Colon (tissue), 2 donors: ENCODE data around the gene SSRP1.
"Not testable (repeated sequence)": the region's sequence is repeated elsewhere in the genome, so short reads cannot be mapped to it uniquely, and the experiment has no call there.

Experiments used
- FAIRE-seq: peaks from 2 replicates; lab custom pipeline; 2012; peaks lifted over from hg19 to GRCh38; lab: Jason Lieb, UNC
- donor health status: control.
- donor health status: control.

The SSRP1 gene

DNA sequence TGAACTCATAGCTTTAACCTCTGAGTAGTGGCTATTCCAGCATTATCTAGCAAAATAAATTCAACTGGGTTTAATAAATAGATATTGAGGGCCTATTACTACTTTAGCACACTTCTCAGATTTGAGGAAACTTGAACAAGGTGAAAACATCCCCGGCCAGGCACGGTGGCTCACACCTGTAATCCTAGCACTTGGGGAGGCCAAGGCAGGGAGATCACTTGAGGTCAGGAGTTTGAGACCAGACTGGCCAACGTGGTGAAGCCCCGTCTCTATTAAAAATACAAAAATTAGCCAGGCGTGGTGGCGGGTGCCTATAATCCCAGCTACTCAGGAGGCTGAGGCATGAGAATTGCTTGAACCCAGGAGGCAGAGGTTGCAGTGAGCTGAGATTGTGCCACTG is 1.2 kb upstream of the SSRP1 start:
- FAIRE-seq = not testable (repeated sequence)

GRCh38 chr11:57336111-57336666 is 497 bp upstream of the SSRP1 start:
- no peak for FAIRE-seq

GRCh38 chr11:57335023-57335342 is 709 bp downstream of the SSRP1 start:
- FAIRE-seq = no peak

DNA sequence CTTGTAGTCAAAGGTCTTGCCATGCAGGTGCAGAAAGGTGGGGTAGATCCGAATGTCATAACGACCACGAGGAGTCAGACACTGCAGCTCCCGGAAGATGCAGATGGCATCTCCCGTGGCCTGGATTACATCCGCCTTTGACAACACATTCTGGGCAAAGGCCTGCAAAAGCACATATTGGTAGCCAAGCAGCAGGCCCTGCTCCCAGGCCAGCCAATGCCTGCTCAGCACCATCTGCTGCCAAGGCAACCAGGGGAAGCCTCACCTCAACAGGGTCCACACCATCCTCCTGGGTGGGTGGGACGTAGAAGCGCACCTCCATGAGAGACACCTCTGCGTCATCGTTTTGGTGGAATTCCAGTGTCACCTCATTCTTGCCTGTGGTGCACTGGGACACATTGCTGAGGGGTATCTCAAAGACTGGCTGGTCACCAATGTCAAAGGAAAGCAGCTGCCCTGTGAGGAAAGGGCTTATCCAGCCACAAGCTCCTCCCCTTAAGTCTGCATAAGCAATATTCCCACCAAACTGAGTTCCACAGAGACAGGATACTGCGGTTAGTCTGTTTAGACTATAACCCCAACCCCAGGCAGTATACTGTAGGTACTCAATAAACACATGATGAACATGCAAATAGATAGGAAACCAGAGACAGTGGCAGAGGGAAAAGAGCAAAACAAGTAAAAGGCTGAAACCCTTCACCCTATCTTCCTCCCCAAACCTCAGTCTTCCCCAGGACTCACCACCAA is 2.8 kb downstream of the SSRP1 start:
- no peak for FAIRE-seq

DNA sequence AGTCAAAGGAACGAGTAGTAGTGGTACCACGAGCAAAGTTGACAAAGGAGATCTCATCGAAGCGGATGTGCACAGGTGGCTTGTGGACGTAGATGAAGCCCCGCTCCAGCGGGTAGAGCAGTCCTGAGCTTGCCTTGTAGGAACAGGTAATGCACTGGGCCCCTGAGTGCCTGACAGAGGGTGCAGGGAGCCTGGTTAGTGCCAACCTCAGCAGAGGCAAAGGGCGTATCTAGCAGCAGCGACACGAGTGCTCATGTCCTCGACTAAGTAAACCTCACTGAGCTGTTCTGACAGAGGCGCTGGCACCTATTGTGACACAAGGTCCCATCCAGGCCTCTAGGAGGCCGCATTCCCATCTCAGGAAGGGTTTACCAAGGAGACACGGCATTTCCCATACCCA is 4.0 kb downstream of the SSRP1 start:
- no peak for FAIRE-seq

DNA sequence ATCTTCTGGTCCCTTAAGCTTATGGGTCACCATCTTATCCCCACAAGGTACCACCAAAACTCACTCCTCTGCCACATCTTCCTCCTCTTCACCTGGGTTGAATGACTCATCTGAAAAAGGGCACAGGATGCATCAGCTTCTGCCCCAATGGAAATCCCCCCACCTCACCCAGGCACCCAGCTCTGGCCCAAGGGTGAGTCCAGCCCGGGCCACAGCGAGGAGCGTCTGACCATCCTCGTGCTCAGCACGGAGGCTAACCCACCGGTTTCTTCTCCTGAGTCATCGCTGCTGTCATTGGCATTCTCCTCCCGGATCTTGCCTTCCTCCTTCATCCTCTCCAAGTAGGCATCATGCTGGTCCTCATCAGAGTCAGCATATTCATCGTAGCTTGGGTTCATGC is 5.7 kb downstream of the SSRP1 start:
- FAIRE-seq = no peak

- FAIRE-seq = no peak
Observed at GRCh38 chr11:57327721-57328120, 8.0 kb downstream of the SSRP1 start.

- no peak for FAIRE-seq
Observed at GRCh38 chr11:57325735-57326048, 10.0 kb downstream of the SSRP1 start.

GRCh38 chr11:57324886-57325734 is 10.6 kb downstream of the SSRP1 start, which contains the start of gene TNKS1BP1:
TNKS1BP1 (minus strand) TSS chr11:57324952; CDS start chr11:57321885, 3,067 bp downstream.
- FAIRE-seq = no peak

DNA sequence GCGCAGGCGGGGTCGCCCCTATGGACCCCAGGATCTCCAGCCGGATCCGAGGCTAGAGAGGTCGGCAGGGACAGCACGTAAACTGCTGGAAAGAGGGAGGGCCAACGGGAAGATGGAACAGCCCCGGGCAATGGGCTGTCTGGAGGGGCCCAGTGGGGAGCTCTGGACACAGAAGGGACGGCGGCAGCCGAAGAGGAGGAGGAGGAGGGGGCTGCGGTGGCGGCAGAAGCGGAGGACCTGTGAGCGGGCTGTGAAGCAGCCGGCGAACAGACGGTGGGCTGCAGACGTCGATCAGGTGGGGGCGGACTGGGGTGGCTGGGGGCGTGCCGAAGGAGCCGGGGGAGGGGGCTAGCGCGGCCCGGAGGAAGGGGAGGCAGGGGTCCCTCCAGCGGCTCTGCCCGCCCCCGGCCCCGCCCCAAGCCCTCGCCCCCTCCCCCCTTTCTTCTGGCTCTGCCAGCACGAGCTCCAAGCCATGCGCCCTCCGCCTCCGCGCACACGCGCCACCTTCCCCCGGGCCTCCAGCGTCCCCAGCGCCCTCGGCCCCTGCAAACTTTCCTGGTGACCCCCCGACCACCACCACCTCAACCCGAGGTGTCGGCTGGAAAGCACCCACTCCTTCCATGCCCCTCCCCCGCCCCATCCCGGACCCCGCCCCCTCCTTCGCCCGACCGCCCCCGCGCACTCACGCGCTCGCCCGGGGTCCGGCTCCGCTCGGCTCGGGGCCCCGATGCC is 11.4 kb downstream of the SSRP1 start:
- no peak for FAIRE-seq

DNA sequence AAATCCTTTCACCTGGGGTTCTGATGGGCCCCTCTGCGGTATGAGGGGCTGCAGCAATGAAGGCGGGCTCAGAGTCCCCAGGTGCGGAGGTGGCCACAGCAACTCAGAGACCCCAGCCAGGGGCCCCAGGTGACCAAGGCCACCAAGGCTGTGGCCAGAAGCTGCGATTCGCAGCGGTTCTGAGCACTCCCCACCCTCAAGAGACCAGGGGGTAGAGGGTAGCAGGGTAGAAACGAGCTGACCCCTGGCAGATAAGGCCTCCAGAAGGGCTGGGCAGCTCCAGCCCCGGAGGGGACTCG is 11.9 kb downstream of the SSRP1 start:
- FAIRE-seq = no peak

DNA sequence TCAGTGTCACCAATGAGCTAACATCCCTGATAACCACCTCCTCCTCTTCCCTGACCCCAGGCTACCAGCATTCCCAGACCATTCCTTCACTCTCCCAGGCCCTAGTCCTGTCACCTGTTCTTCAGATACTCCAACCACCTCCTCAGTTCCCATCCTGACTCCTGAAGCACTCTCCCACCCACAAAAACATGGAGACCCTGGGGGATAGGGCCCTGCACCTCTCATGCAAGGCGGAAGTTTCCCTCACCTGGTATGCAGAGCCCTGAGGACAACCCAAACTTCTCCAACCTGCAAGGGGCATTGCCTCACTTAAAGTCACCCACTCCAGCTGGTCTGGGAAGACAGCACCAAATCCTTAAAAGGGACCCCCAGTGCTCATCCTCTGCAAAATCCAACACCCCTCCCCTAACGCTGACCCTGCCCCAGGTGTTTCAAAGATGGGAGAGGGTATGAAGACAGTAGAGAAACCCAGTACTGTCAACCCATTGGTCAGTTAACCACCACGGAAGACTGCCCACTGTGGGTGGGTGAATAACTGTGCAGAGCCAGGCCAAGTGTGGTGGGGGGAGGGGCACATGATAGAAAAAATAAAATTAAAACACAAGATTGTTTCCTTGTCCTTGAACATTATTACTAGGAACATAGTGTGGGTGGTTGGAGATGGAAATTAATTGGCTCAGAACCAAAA is 12.4 kb downstream of the SSRP1 start:
- no peak for FAIRE-seq

- no peak for FAIRE-seq
Observed at GRCh38 chr11:57322256-57323166, 13.2 kb downstream of the SSRP1 start.

DNA sequence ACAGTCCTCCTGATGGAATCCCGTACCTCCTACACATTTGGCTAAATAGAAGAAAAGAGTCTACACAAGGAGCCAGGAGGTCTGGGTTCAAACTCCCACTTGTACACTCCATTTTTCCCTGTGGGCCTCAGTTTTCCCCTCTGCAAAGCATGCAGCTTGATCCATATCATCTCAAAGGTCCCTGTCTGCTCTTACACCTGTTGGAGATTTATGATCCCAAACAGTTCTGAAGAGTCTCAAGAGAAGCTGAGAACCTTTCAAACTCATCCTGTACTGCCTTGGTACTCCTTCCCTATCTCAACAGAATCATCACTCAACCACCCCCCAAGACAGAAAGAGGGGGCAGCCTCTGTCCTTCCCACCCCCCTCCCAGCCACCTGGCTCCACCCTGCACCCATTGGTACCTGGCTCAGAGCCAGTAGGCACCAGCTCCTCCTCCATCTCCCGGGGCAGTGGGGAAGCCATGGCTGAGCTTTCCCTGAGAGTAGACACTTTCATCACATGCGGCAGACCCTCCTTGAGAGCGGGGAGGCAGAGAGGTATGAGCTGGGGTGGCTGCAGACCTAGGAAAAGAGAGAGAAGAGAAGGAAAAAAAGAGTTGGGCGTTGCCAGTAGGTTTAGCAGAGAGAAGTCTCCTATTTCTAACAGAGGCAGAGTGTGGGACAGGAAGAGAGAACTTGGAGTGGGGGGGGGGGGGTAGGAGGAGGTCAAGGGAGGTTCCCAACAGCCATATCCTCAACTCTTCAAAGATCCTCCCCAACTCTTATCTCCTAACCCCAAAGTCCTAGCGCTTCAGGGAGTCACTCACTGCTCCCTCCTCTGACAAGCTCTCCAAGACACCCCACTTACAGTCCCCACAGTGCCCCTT is 14.1 kb downstream of the SSRP1 start:
- FAIRE-seq = no peak

DNA sequence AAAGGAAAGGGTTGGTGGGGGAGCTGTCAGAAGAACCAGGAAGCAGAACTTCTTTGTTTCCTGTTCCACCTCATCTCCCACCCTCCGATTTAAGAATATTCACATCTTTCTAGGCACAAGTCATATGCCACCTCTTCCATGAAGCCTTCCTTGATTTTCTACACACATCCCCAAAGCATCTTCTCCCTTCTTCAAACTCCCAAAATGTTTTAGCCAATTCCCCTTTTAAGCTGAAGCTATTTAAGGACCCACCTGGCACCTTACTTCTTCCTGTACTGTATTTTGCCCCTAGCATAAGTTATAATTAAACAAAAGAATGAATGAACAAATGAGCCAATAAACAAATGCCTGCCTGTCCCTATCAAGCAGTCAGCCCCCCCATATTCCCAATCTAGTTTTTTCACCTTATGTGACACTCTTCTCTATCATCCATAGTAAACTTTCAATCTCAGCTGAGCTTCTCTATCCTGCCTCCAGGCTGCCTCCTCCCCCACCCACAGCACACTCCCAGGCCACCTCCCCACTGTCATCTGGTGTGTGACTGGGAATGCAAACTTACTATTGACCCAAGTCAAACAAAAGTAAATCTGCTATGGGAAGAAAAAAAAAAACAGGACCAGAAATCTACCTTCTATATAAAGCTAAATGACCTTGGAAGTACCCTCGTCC is 14.8 kb downstream of the SSRP1 start:
- no peak for FAIRE-seq

GRCh38 chr11:57320067-57320718 is 15.5 kb downstream of the SSRP1 start:
- FAIRE-seq = no peak

DNA sequence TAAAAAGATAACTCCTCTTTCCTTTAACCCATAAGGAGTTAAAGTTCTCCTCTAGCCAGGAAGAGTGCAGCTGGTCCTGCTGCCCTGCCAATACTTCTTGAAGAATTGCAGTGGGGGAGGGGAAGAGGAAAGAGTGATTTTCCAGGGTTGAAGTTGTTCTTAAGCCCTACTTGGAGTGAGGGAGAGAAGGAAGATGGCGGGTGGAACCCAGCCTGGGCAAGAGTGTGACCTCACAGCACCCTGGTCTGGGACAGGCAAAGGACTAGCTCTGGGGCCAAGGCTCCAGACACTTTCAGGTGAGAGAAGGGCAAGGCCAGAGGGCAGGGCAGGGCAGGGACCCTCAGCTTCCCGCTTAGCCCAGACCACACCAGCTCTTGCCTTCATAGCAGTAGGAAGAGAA is 17.5 kb downstream of the SSRP1 start:
- no peak for FAIRE-seq

DNA sequence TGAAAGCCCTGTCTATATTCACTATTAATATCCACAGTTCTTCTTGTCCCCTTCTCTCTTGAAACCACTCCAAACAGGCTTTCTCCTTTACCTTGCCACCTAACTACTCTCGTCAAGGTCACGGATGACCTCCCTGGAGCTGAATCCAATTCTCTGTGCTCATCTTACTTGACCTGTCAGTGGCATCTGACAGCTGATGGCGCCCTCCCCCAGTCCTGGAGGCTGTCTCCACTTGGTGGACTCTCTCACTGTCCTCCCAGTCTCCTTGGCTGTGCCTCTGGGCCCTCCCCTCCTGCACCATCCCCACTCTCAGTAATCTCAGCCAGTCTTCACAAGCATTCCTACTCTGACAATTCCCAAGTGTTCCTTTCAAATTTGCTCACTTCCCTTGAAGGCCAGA is 19.7 kb downstream of the SSRP1 start:
- no peak for FAIRE-seq

GRCh38 chr11:57315491-57315890 is 20.2 kb downstream of the SSRP1 start:
- FAIRE-seq = no peak
